Panc1 (cell line): ENCODE data around the gene POU3F1.

Source experiments
- CTCF ChIP-seq: fragments of 450-650 bp; IDR thresholded peaks from 2 replicates; pipeline ENCODE4 v1.5.1; 2017; ENCODE audit warnings: mild to moderate bottlenecking
- POLR2AphosphoS5 ChIP-seq: IDR thresholded peaks from 2 replicates; pipeline ENCODE4 v1.6.1; 2012; ENCODE audit warnings: mild to moderate bottlenecking, low read depth, low read length, moderate library complexity
- REST ChIP-seq, 2 experiments: IDR thresholded peaks; 2 replicates each; pipeline ENCODE4 v1.6.1; 2011 to 2012; ENCODE audit warnings: low read depth in 2 of 2, control low read depth in 1 of 2, low read length in 1 of 2, mild to moderate bottlenecking in 1 of 2, moderate library complexity in 1 of 2; ENCODE audit not compliant: insufficient read depth in 1 of 2

GRCh38 chr1:37998913-37999429 lies 47.6 kb downstream of the POU3F1 start:
- TF ChIP-seq CTCF (no peak), REST (IDR thresholded peaks at IDR 0.05; ENCODE audit: insufficient read depth in 1 of 2, low read depth in 2 of 2, low read length in 1 of 2) (no peak), POLR2AphosphoS5 (no peak)
